Panc1 (cell line): ENCODE measurements around the gene EMD. TPM values are rescaled to one million over a fixed set of nuclear protein-coding genes. Genes with fewer than 3 reads are reported as not detected.
A peak's percentile ranks its signal among the peaks of the same experiment; 100 is the strongest.

Source experiments
- ATAC-seq: fragments of 200-7000 bp; cut with Tn5 transposase; 2 replicates; pipeline ENCODE4 v1.9.1; 2020; ENCODE audit warnings: mild to moderate bottlenecking, moderate library complexity
- BruUV-seq: library from RNA; stranded (reverse); fragments of 400-500 nt; replicated peaks from 2 replicates; lab custom pipeline; 2021; lab: Mats Ljungman, UMichigan
- CTCF ChIA-PET: fragments of 300-600 bp; sonication (Branson Sonifier 250); formaldehyde crosslinking; loops from one replicate; lab custom pipeline; 2022; ENCODE audit warnings: antibody characterized with exemption; lab: Charles Lee
- POLR2A ChIA-PET: fragments of 300-600 bp; sonication (Branson Sonifier 250); formaldehyde crosslinking; loops from one replicate; lab custom pipeline; 2022; ENCODE audit warnings: antibody characterized with exemption; lab: Charles Lee
- DNase-seq: peaks from one replicate; pipeline ENCODE4 v3.0.0-alpha.2; 2010; ENCODE audit warnings: low read depth, low spot score
- H3K27ac ChIP-seq: 2 replicates; pipeline ENCODE4 v1.5.1; 2011; ENCODE audit warnings: mild to moderate bottlenecking, low read length, inconsistent platforms
- H3K27me3 ChIP-seq: fragments of 200-500 bp; sonication (Bioruptor generic); 2 replicates; pipeline ENCODE4 v1.6.0; 2014; ENCODE audit warnings: low read length, inconsistent platforms; ENCODE audit not compliant: control insufficient read depth, insufficient read depth
- H3K36me3 ChIP-seq: fragments of 200-500 bp; sonication (Bioruptor generic); 2 replicates; pipeline ENCODE4 v1.5.1; 2014; ENCODE audit warnings: inconsistent platforms, mild to moderate bottlenecking, low read length, moderate library complexity; ENCODE audit not compliant: control insufficient read depth, insufficient read depth
- H3K4me1 ChIP-seq: 2 replicates; pipeline ENCODE4 v1.5.1; 2011; ENCODE audit warnings: inconsistent platforms, mild to moderate bottlenecking, low read length, moderate library complexity; ENCODE audit not compliant: control insufficient read depth, insufficient read depth
- H3K4me3 ChIP-seq, 2 experiments: 2 replicates each; pipeline ENCODE4 v1.5.1; 2011 to 2012; ENCODE audit warnings: low read depth in 2 of 2, low read length in 2 of 2, mild to moderate bottlenecking in 2 of 2, inconsistent platforms in 1 of 2, moderate library complexity in 1 of 2
- H3K9me3 ChIP-seq: fragments of 200-500 bp; sonication (Bioruptor generic); 2 replicates; pipeline ENCODE4 v1.5.1; 2014; ENCODE audit warnings: low read depth, mild to moderate bottlenecking, inconsistent platforms, low read length, moderate library complexity; ENCODE audit not compliant: control insufficient read depth, insufficient read depth
- POLR2AphosphoS5 ChIP-seq: IDR thresholded peaks from 2 replicates; pipeline ENCODE4 v1.6.1; 2012; ENCODE audit warnings: mild to moderate bottlenecking, low read depth, low read length, moderate library complexity
- SIN3A ChIP-seq: IDR thresholded peaks from 2 replicates; pipeline ENCODE4 v1.6.1; 2012; ENCODE audit warnings: low read depth, mild to moderate bottlenecking, low read length, moderate library complexity, borderline replicate concordance; ENCODE audit not compliant: insufficient read depth
- TCF7L2 ChIP-seq: IDR thresholded peaks from 2 replicates; pipeline ENCODE4 v1.6.1; 2011; ENCODE audit warnings: mild to moderate bottlenecking, low read depth, low read length, inconsistent platforms
- in situ Hi-C: cut with HindIII; loops from 2 replicates; pipeline ENCODE4 v1.10.0; 2016; ENCODE audit warnings: low sequenced_read_pairs, low pct_unique_long_range_greater_than_20kb
- intact Hi-C: fragments of 100-400 bp; cut with micrococcal nuclease; formaldehyde crosslinking; loops from one replicate; pipeline ENCODE4 v1.10.0; 2022; ENCODE audit not compliant: unreplicated experiment
- total RNA-seq: library from RNA; stranded (reverse); gene quantifications from one replicate; pipeline ENCODE4 v1.2.1, GENCODE V29; 2021; ENCODE audit not compliant: unreplicated experiment
- TF ChIP-seq, protein P1 (sequence below): fragments of 450-650 bp; IDR thresholded peaks from 2 replicates; pipeline ENCODE4 v1.5.1; 2017; ENCODE audit warnings: mild to moderate bottlenecking
- TF ChIP-seq, protein P2 (sequence below), 2 experiments: IDR thresholded peaks; 2 replicates each; pipeline ENCODE4 v1.6.1; 2011 to 2012; ENCODE audit warnings: low read depth in 2 of 2, control low read depth in 1 of 2, low read length in 1 of 2, mild to moderate bottlenecking in 1 of 2, moderate library complexity in 1 of 2; ENCODE audit not compliant: insufficient read depth in 1 of 2

EMD gene
- total RNA-seq, 1 experiment from 2014 or later: 178 TPM

DNA sequence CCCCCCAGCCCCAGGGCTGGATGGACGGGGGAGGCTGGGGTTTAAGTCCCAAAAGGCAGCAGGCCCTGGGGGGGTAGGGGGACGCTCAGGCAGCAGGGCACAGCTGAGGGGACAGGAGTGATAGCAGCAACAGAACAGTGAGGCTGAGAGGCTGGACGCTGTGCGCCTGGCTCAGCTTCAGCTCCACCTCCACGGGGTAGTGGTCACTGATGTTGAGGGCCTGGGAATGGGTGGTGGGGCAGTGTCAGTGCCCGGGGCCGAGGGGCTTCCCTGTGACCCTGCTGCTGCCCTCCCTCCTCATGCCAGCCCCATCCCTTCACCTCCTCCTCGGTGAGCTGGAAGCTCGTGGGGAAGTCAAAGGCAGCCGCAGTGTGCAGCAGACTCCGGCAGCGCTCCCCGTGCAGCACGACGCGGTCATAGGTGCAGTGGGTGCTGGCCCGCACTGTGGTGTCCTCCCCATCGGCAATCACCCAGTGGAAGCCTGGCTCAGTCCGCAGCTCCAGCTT lies 23.6 kb downstream of the EMD start:
- intact Hi-C loops: no loop called here
- CTCF ChIA-PET: no interaction called here
- ATAC-seq (peak; percentile 6; the same call in 1 of the 2 replicates), DNase-seq (no peak)
- POLR2A ChIA-PET: no interaction called here
- H3K4me3 ChIP-seq: no peak overlapping the region
- H3K36me3 ChIP-seq: peaks cover 10% of the 10 kb centered on the region
- H3K4me1 ChIP-seq: peaks cover 29% of the 10 kb centered on the region
- no TSS peak for BruUV-seq
- peak overlapping the region; percentile 64; the same call in 1 of the 2 replicates for H3K27ac ChIP-seq
- TF ChIP-seq TCF7L2: no peak
- TF ChIP-seq, protein P1, sequence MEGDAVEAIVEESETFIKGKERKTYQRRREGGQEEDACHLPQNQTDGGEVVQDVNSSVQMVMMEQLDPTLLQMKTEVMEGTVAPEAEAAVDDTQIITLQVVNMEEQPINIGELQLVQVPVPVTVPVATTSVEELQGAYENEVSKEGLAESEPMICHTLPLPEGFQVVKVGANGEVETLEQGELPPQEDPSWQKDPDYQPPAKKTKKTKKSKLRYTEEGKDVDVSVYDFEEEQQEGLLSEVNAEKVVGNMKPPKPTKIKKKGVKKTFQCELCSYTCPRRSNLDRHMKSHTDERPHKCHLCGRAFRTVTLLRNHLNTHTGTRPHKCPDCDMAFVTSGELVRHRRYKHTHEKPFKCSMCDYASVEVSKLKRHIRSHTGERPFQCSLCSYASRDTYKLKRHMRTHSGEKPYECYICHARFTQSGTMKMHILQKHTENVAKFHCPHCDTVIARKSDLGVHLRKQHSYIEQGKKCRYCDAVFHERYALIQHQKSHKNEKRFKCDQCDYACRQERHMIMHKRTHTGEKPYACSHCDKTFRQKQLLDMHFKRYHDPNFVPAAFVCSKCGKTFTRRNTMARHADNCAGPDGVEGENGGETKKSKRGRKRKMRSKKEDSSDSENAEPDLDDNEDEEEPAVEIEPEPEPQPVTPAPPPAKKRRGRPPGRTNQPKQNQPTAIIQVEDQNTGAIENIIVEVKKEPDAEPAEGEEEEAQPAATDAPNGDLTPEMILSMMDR: no peak
- in situ Hi-C loops: no loop called here
- no peaks in the 10 kb centered on the region for H3K9me3 ChIP-seq
- H3K27me3 ChIP-seq: no peaks in the 10 kb centered on the region

DNA sequence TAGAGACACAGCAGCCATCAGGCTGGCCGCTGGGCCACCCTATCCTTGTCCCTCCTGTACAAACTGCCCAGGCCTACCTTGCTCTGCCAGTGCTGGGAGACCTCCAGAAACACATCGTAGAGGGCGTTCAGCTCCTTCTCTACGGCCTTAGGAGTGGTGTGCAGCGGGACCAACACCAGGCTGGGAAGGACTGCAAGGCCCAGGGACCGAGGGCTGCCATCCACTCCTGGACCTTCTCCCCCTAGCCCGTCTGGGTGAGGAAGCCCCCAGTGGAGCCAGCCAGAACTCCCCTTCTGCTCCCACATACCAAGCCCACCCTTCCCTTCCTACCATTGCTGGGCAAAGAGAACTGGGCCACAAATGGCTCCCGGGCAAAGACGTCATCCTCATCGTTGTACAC lies 24.1 kb downstream of the EMD start:
- CTCF ChIA-PET: no interaction called here

More for the DNA sequence above, 24.1 kb downstream of the EMD start:
- no peak overlapping the region for H3K4me3 ChIP-seq
- H3K27me3 ChIP-seq: no peaks in the 10 kb centered on the region
- no peak overlapping the region for H3K27ac ChIP-seq
- in situ Hi-C loops: no loop called here
- DNase-seq (no peak), ATAC-seq (peak; percentile 1; the same call in 1 of the 2 replicates)
- H3K4me1 ChIP-seq: peaks cover 30% of the 10 kb centered on the region
- H3K36me3 ChIP-seq: peaks cover 10% of the 10 kb centered on the region
- POLR2A ChIA-PET: interaction anchor here (0.7 kb wide), 1 partner anchor 33 kb away, joined by 12 read pairs; no protein-coding TSS in a partner anchor
- BruUV-seq: no TSS peak
- intact Hi-C loops: no loop called here
- no peaks in the 10 kb centered on the region for H3K9me3 ChIP-seq
- TF ChIP-seq, protein P2, sequence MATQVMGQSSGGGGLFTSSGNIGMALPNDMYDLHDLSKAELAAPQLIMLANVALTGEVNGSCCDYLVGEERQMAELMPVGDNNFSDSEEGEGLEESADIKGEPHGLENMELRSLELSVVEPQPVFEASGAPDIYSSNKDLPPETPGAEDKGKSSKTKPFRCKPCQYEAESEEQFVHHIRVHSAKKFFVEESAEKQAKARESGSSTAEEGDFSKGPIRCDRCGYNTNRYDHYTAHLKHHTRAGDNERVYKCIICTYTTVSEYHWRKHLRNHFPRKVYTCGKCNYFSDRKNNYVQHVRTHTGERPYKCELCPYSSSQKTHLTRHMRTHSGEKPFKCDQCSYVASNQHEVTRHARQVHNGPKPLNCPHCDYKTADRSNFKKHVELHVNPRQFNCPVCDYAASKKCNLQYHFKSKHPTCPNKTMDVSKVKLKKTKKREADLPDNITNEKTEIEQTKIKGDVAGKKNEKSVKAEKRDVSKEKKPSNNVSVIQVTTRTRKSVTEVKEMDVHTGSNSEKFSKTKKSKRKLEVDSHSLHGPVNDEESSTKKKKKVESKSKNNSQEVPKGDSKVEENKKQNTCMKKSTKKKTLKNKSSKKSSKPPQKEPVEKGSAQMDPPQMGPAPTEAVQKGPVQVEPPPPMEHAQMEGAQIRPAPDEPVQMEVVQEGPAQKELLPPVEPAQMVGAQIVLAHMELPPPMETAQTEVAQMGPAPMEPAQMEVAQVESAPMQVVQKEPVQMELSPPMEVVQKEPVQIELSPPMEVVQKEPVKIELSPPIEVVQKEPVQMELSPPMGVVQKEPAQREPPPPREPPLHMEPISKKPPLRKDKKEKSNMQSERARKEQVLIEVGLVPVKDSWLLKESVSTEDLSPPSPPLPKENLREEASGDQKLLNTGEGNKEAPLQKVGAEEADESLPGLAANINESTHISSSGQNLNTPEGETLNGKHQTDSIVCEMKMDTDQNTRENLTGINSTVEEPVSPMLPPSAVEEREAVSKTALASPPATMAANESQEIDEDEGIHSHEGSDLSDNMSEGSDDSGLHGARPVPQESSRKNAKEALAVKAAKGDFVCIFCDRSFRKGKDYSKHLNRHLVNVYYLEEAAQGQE (IDR thresholded peaks at IDR 0.05; ENCODE audit: insufficient read depth in 1 of 2, low read depth in 2 of 2, low read length in 1 of 2): no peak
- no peak for TF ChIP-seq SIN3A
- TF ChIP-seq, protein P1: no peak
- TF ChIP-seq TCF7L2: no peak
- no peak for TF ChIP-seq POLR2AphosphoS5
